H1 (cell line): ENCODE data around the gene CRYBB3. TPM values are rescaled to one million over a fixed set of nuclear protein-coding genes. Genes with fewer than 3 reads are reported as not detected.

ENCODE experiments used
- CTCF ChIA-PET: fragments of 300-600 bp; sonication (Branson Sonifier 250); formaldehyde crosslinking; loops from one replicate; lab custom pipeline; 2021; ENCODE audit not compliant: partially characterized antibody; lab: Charles Lee
- POLR2A ChIA-PET: fragments of 300-600 bp; sonication (Branson Sonifier 250); formaldehyde crosslinking; loops from one replicate; lab custom pipeline; 2021; ENCODE audit warnings: inconsistent platforms; ENCODE audit not compliant: partially characterized antibody; lab: Charles Lee
- DNase-seq, 2 experiments: peaks; one replicate each; pipeline versions ENCODE4 v3.0.0 to v3.0.0-alpha.2; 2010 to 2022; ENCODE audit warnings: low spot score in 2 of 2, low read depth in 1 of 2, mixed read lengths in 1 of 2
- FAIRE-seq: peaks from 2 replicates; lab custom pipeline; 2011; peaks lifted over from hg19 to GRCh38; lab: Jason Lieb, UNC
- H2AFZ ChIP-seq: 2 replicates; pipeline ENCODE4 v1.8.1; 2012; ENCODE audit warnings: low read length, inconsistent platforms
- H2AK5ac ChIP-seq: 2 replicates; pipeline ENCODE4 v1.6.1; 2013; ENCODE audit warnings: low read depth, low read length
- H2BK120ac ChIP-seq: replicated peaks from 2 replicates; pipeline ENCODE3; 2013; ENCODE audit warnings: low read depth, low read length, inconsistent platforms
- H2BK12ac ChIP-seq: 2 replicates; pipeline ENCODE4 v1.6.1; 2013; ENCODE audit warnings: low read depth, low read length
- H2BK15ac ChIP-seq: 2 replicates; pipeline ENCODE4 v1.6.1; 2013; ENCODE audit warnings: low read length
- H2BK20ac ChIP-seq: 2 replicates; pipeline ENCODE4 v1.6.1; 2013; ENCODE audit warnings: low read length
- H2BK5ac ChIP-seq: 2 replicates; pipeline ENCODE4 v1.6.1; 2013; ENCODE audit warnings: low read depth, low read length
- H3K14ac ChIP-seq: 2 replicates; pipeline ENCODE4 v1.6.1; 2013; ENCODE audit warnings: inconsistent platforms; ENCODE audit not compliant: insufficient read length
- H3K18ac ChIP-seq: 2 replicates; pipeline ENCODE4 v1.6.1; 2013; ENCODE audit warnings: low read length; ENCODE audit errors: extremely low read depth
- H3K23ac ChIP-seq: 2 replicates; pipeline ENCODE4 v1.6.1; 2013; ENCODE audit warnings: inconsistent platforms; ENCODE audit not compliant: insufficient read length
- H3K23me2 ChIP-seq: 2 replicates; pipeline ENCODE4 v1.6.1; 2013; ENCODE audit warnings: low read depth, low read length
- H3K27ac ChIP-seq: 2 replicates; pipeline ENCODE4 v1.6.1; 2011; ENCODE audit warnings: low read depth, low read length, inconsistent platforms
- H3K27me3 ChIP-seq, 4 experiments: replicated peaks in 1 of 4; 1 replicate in 1 of 4; 2 replicates in 3 of 4; pipeline versions ENCODE4 v1.6.1 to v1.8.1; 2011 to 2013; ENCODE audit warnings: low read length in 3 of 4, mild to moderate bottlenecking in 3 of 4, inconsistent platforms in 2 of 4, mixed read lengths in 2 of 4, moderate library complexity in 1 of 4; ENCODE audit not compliant: control insufficient read depth in 3 of 4, insufficient read depth in 3 of 4; ENCODE audit errors: extremely low read depth in 1 of 4
- H3K36me3 ChIP-seq, 4 experiments: 2 replicates each; pipeline versions ENCODE4 v1.6.1 to v1.8.1; 2011 to 2013; ENCODE audit warnings: mild to moderate bottlenecking in 4 of 4, low read length in 3 of 4, moderate library complexity in 2 of 4, control low read depth in 1 of 4, inconsistent platforms in 1 of 4; ENCODE audit not compliant: insufficient read depth in 4 of 4, control insufficient read depth in 2 of 4
- H3K4ac ChIP-seq: replicated peaks from 2 replicates; pipeline ENCODE3; 2013; ENCODE audit warnings: low read length, low read depth, mixed read lengths, inconsistent platforms; ENCODE audit not compliant: insufficient read length
- H3K4me1 ChIP-seq, 4 experiments: replicated peaks in 1 of 4; 1 replicate in 1 of 4; 2 replicates in 3 of 4; pipeline versions ENCODE4 v1.6.1 to v1.8.1; 2011 to 2013; ENCODE audit warnings: low read length in 3 of 4, inconsistent platforms in 2 of 4, mixed read lengths in 1 of 4; ENCODE audit not compliant: insufficient read depth in 4 of 4, control insufficient read depth in 3 of 4
- H3K4me2 ChIP-seq, 2 experiments: 2 replicates each; pipeline versions ENCODE4 v1.6.1 to v1.8.1; 2011 to 2013; ENCODE audit warnings: low read depth in 2 of 2, low read length in 2 of 2, control low read depth in 1 of 2, inconsistent platforms in 1 of 2, mild to moderate bottlenecking in 1 of 2; ENCODE audit not compliant: insufficient read depth in 1 of 2
- H3K4me3 ChIP-seq, 4 experiments: fragments of 200-600, 300-600 bp in 1 of 4; sonication (generic), shearing (Covaris generic), sonication (Bioruptor Twin) in 1 of 4; 2 replicates each; pipeline versions ENCODE4 v1.5.1 to v1.8.1; 2011 to 2016; ENCODE audit warnings: low read length in 4 of 4, low read depth in 3 of 4, control low read depth in 2 of 4, inconsistent platforms in 2 of 4, mild to moderate bottlenecking in 2 of 4, mixed read lengths in 1 of 4, moderate library complexity in 1 of 4; ENCODE audit not compliant: insufficient read depth in 2 of 4; ENCODE audit errors: extremely low read depth in 1 of 4
- H3K56ac ChIP-seq: replicated peaks from 2 replicates; pipeline ENCODE3; 2013; ENCODE audit warnings: low read depth, mild to moderate bottlenecking, mixed read lengths, low read length, inconsistent platforms; ENCODE audit not compliant: insufficient read length
- H3K79me1 ChIP-seq: 2 replicates; pipeline ENCODE4 v1.6.1; 2013; ENCODE audit warnings: low read depth, low read length, control low read depth
- H3K79me2 ChIP-seq, 2 experiments: 2 replicates each; pipeline versions ENCODE4 v1.6.1 to v1.8.1; 2012 to 2013; ENCODE audit warnings: low read length in 2 of 2, mild to moderate bottlenecking in 2 of 2, inconsistent platforms in 1 of 2; ENCODE audit not compliant: insufficient read depth in 2 of 2, control insufficient read depth in 1 of 2
- H3K9ac ChIP-seq, 4 experiments: replicated peaks in 1 of 4; 1 replicate in 1 of 4; 2 replicates in 3 of 4; pipeline versions ENCODE4 v1.6.1 to v1.8.1; 2011 to 2013; ENCODE audit warnings: low read depth in 3 of 4, low read length in 3 of 4, control low read depth in 2 of 4, mild to moderate bottlenecking in 2 of 4, moderate library complexity in 2 of 4, inconsistent platforms in 1 of 4; ENCODE audit errors: extremely low read depth in 1 of 4
- H3K9me3 ChIP-seq, 2 experiments: 2 replicates each; pipeline versions ENCODE4 v1.6.1 to v1.8.1; 2012 to 2013; ENCODE audit warnings: mild to moderate bottlenecking in 2 of 2, moderate library complexity in 2 of 2, control low read depth in 1 of 2, inconsistent platforms in 1 of 2, low read depth in 1 of 2, low read length in 1 of 2, mixed read lengths in 1 of 2; ENCODE audit not compliant: insufficient read depth in 2 of 2
- H4K20me1 ChIP-seq, 2 experiments: replicated peaks in 1 of 2; 2 replicates each; pipeline versions ENCODE3 to v1.8.1; 2011 to 2013; ENCODE audit warnings: inconsistent platforms in 2 of 2, low read length in 2 of 2, mild to moderate bottlenecking in 1 of 2; ENCODE audit not compliant: insufficient read depth in 2 of 2, control insufficient read depth in 1 of 2
- H4K5ac ChIP-seq: 2 replicates; pipeline ENCODE4 v1.6.1; 2013; ENCODE audit warnings: low read length, low read depth, mixed read lengths, inconsistent platforms; ENCODE audit not compliant: insufficient read length
- H4K8ac ChIP-seq: 2 replicates; pipeline ENCODE4 v1.8.0; 2013; ENCODE audit warnings: mild to moderate bottlenecking, moderate library complexity, low read length, inconsistent platforms; ENCODE audit not compliant: insufficient read depth; ENCODE audit errors: extremely low read depth
- H4K91ac ChIP-seq: replicated peaks from 2 replicates; pipeline ENCODE3; 2013; ENCODE audit warnings: low read length, mixed read lengths, inconsistent platforms; ENCODE audit not compliant: insufficient read length
- CTCF ChIP-seq, 3 experiments: IDR thresholded peaks; 1 replicate in 2 of 3; 2 replicates in 1 of 3; pipeline versions ENCODE4 v1.5.1 to v1.6.1; 2011; ENCODE audit warnings: low read length in 3 of 3, mild to moderate bottlenecking in 3 of 3, inconsistent platforms in 2 of 3, low read depth in 1 of 3, moderate library complexity in 1 of 3; ENCODE audit not compliant: insufficient read depth in 1 of 3; ENCODE audit errors: control extremely low read depth in 1 of 3
- WGBS, 2 experiments: shearing (Covaris generic) in 1 of 2; methylation state at CpG; one replicate each; pipeline versions ENCODE4 v1.1.6 to v1.1.7; 2013 to 2015; ENCODE audit warnings: low lambda C conversion rate in 2 of 2, mixed read lengths in 2 of 2, inconsistent platforms in 1 of 2, low coverage in 1 of 2, missing lambda C conversion rate in 1 of 2; ENCODE audit not compliant: insufficient replicate concordance in 2 of 2, insufficient coverage in 1 of 2, insufficient read length in 1 of 2; ENCODE audit errors: extremely low coverage in 1 of 2, missing lambda C conversion rate in 1 of 2; 5-methylcytosine and 5-hydroxymethylcytosine counted together
- polyA plus RNA-seq, 7 experiments: library from polyadenylated mRNA; depleted of rRNA in 3 of 7; stranded (reverse) in 5 of 7; unstranded in 2 of 7; fragments of >200 nt in 5 of 7; fragments of 200-250 nt in 2 of 7; gene quantifications; 1 replicate in 5 of 7; 2 replicates in 1 of 7; 4 replicates in 1 of 7; pipeline versions ENCODE4 v1.2.1 to v1.2.3, GENCODE V29; 2011 to 2013; ENCODE audit warnings: missing spikeins in 2 of 7, mixed read lengths in 2 of 7
- total RNA-seq: library from RNA; stranded (reverse); fragmentation: NEBNext Ultra II Directional; extraction: Animal tissue kit (Norgen Biotek cat#: 25700); gene quantifications from 2 replicates; pipeline ENCODE4 v1.2.1, GENCODE V29; 2021

CRYBB3 gene
- total and polyA plus RNA-seq, 2 of the 8 experiments (the other 6 are each of a cell fraction or from before 2014, with no cell fraction given): 0.44 to 0.58 TPM

- Histone ChIP-seq H3K23me2 (no peaks in the 10 kb centered on the region), H3K14ac (no peak overlapping the region), H3K79me1 (no peaks in the 10 kb centered on the region), H3K27me3 (no peaks in the 10 kb centered on the region), H3K4me2 (no peak overlapping the region), H2BK15ac (no peak overlapping the region), H3K23ac (no peak overlapping the region), H2AK5ac (no peak overlapping the region), H2BK20ac (no peak overlapping the region), H4K20me1 (peaks cover 0 to 2% of the 10 kb centered on the region in 2 experiments), H4K5ac (no peak overlapping the region), H3K9ac (no peak overlapping the region), H2AFZ (no peak overlapping the region), H3K4ac (no peak overlapping the region), H3K18ac (no peak overlapping the region), H3K36me3 (peaks cover 0 to 6% (median 3%) of the 10 kb centered on the region in 4 experiments; a peak in 3 of 8 replicates), H3K27ac (no peak overlapping the region), H4K8ac (no peak overlapping the region), H2BK120ac (no peak overlapping the region), H3K56ac (no peak overlapping the region), H4K91ac (no peak overlapping the region), H3K4me3 (no peak overlapping the region), H3K9me3 (no peaks in the 10 kb centered on the region; a peak in 1 of 4 replicates), H3K79me2 (no peaks in the 10 kb centered on the region), H3K4me1 (no peaks in the 10 kb centered on the region), H2BK5ac (no peak overlapping the region), H2BK12ac (no peak overlapping the region)
- ChIA-PET POLR2A (no interaction called here), CTCF (interaction anchor here (1.2 to 2.1 kb wide), 4 partner anchors 9 to 113 kb away, joined by 3 to 9 read pairs (median 6); no protein-coding TSS in a partner anchor)
- FAIRE-seq: no peak
- no peak for TF ChIP-seq CTCF (IDR thresholded peaks at IDR 0.05; ENCODE audit: control extremely low read depth in 1 of 3, insufficient read depth in 1 of 3, low read depth in 1 of 3, low read length in 3 of 3)
- DNase-seq: no peak
- 91% methylated on average over 4 of the region's 4 CpGs; no CpG with 5 or more reads in 1 of the 2 experiments for whole genome bisulfite sequencing, 2 experiments
These were observed 6.5 kb upstream of the CRYBB3 start for GRCh38 chr22:25193130-25193529.
